Fibroblast of mammary gland (primary cell): Measurements from ENCODE around the gene AMPD2.
A peak's percentile ranks its signal among the peaks of the same experiment; 100 is the strongest.

Source experiments
- DNase-seq: peaks from one replicate; pipeline ENCODE4 v3.0.0-alpha.2; 2010; ENCODE audit warnings: low read depth
- H3K4me3 ChIP-seq: 2 replicates; pipeline ENCODE4 v1.5.1; 2011; ENCODE audit warnings: low read depth, mild to moderate bottlenecking, low read length, moderate library complexity; ENCODE audit not compliant: control insufficient read depth
- CTCF ChIP-seq: conservative IDR thresholded peaks from 2 replicates; pipeline ENCODE4 v1.5.1; 2011; ENCODE audit warnings: low read depth, low read length, inconsistent platforms; ENCODE audit not compliant: control insufficient read depth, insufficient read depth

Gene AMPD2

GRCh38 chr1:109620841-109621286 is 1.2 kb downstream of the AMPD2 start:
- peak overlapping the region; percentile 91 for H3K4me3 ChIP-seq
- DNase-seq, result peak; percentile 90
- TF ChIP-seq CTCF, result no peak

GRCh38 chr1:109621379-109622136 is 1.9 kb downstream of the AMPD2 start:
- no peak for TF ChIP-seq CTCF
- peak overlapping the region; percentile 91 for H3K4me3 ChIP-seq
- peak; percentile 40 for DNase-seq

GRCh38 chr1:109622137-109622892 is 2.7 kb downstream of the AMPD2 start:
- TF ChIP-seq CTCF, result no peak
- DNase-seq, result no peak
- peak overlapping the region; percentile 5 for H3K4me3 ChIP-seq

- no peak for DNase-seq
- no peak overlapping the region for H3K4me3 ChIP-seq
- TF ChIP-seq CTCF, result no peak
Observed at GRCh38 chr1:109622895-109623294, 3.3 kb downstream of the AMPD2 start.

- H3K4me3 ChIP-seq, result no peak overlapping the region
- DNase-seq, result no peak
- TF ChIP-seq CTCF, result no peak
Observed at GRCh38 chr1:109623601-109624161, 4.0 kb downstream of the AMPD2 start.

GRCh38 chr1:109624201-109625010 is 4.8 kb downstream of the AMPD2 start:
- TF ChIP-seq CTCF, result no peak
- H3K4me3 ChIP-seq, result no peak overlapping the region
- DNase-seq, result no peak
